ENCODE results near the gene FCER1G.

The FCER1G gene

GRCh38 chr1:161165742-161166668 is 49.1 kb upstream of the FCER1G start, which contains the start of gene PPOX (continued):
- no peak for TF ChIP-seq ZNF398 (tag by site-specific recombination; IDR thresholded peaks at IDR 0.05)
- TF ChIP-seq HIC1 (tag by site-specific recombination; IDR thresholded peaks at IDR 0.05) = peak; percentile 59; the same call in 1 of the 2 replicates
- TF ChIP-seq ZNF544 (tag by site-specific recombination; IDR thresholded peaks at IDR 0.05) = no peak
- TF ChIP-seq ZNF138 (tag by site-specific recombination; IDR thresholded peaks at IDR 0.05; ENCODE audit: borderline replicate concordance) = no peak
- TF ChIP-seq ZNF354C (tag by site-specific recombination; IDR thresholded peaks at IDR 0.05; ENCODE audit: borderline replicate concordance, low read depth) = no peak
- TF ChIP-seq ZNF692 (tag by site-specific recombination; IDR thresholded peaks at IDR 0.05) = 0 out of 2 replicates have a peak, but pooled peaks have one; percentile 13
- no peak for TF ChIP-seq ZSCAN4 (tag by site-specific recombination; IDR thresholded peaks at IDR 0.05)
- no peak for TF ChIP-seq ZNF416 (tag by site-specific recombination; IDR thresholded peaks at IDR 0.05)
- TF ChIP-seq ZNF776 (tag by site-specific recombination; IDR thresholded peaks at IDR 0.05; ENCODE audit: borderline replicate concordance) = no peak
- TF ChIP-seq GFI1B (tag by site-specific recombination; IDR thresholded peaks at IDR 0.05) = no peak
- 0 out of 2 replicates have a peak, but pooled peaks have one; percentile 4 for TF ChIP-seq PRDM4 (tag by site-specific recombination; IDR thresholded peaks at IDR 0.05)
- no peak for TF ChIP-seq ZNF558 (tag by site-specific recombination; IDR thresholded peaks at IDR 0.05)
- no peak for TF ChIP-seq ZNF707 (tag by site-specific recombination; IDR thresholded peaks at IDR 0.05)
- TF ChIP-seq ZNF391 (tag by site-specific recombination; IDR thresholded peaks at IDR 0.05; ENCODE audit: borderline replicate concordance, low read depth) = 0 out of 2 replicates have a peak, but pooled peaks have one; percentile 44
- no peak; the same call in 1 of the 2 replicates for TF ChIP-seq ZNF843 (tag by site-specific recombination; IDR thresholded peaks at IDR 0.05)
- TF ChIP-seq ZNF335 (tag by site-specific recombination; conservative IDR thresholded peaks at IDR 0.05) = peak; percentile 94
- TF ChIP-seq ZNF174 (tag by site-specific recombination; IDR thresholded peaks at IDR 0.05) = no peak
- no peak for TF ChIP-seq ZNF830 (tag by site-specific recombination; IDR thresholded peaks at IDR 0.05; ENCODE audit: low read depth)
- TF ChIP-seq ZNF585B (tag by site-specific recombination; IDR thresholded peaks at IDR 0.05) = no peak
- no peak for TF ChIP-seq ZNF292 (tag by site-specific recombination; IDR thresholded peaks at IDR 0.05; ENCODE audit: borderline replicate concordance, low read depth)
- peak; percentile 15; the same call in 1 of the 2 replicates for TF ChIP-seq ZNF660 (tag by site-specific recombination; IDR thresholded peaks at IDR 0.05)
- TF ChIP-seq PRDM1 (tag by site-specific recombination; IDR thresholded peaks at IDR 0.05) = no peak
- TF ChIP-seq ZEB2 (tag by site-specific recombination; IDR thresholded peaks at IDR 0.05) = peak; percentile 74
- no peak for TF ChIP-seq ZNF202 (tag by site-specific recombination; IDR thresholded peaks at IDR 0.05; ENCODE audit: borderline replicate concordance)
- peak; percentile 12; the same call in 1 of the 2 replicates for TF ChIP-seq ZNF580 (tag by site-specific recombination; IDR thresholded peaks at IDR 0.05)
